ENCODE measurements around the gene AREG. TPM values are rescaled to one million over a fixed set of nuclear protein-coding genes. Genes with fewer than 3 reads are reported as not detected.

Gene AREG
- total and polyA plus RNA-seq, 2 of the 4 experiments (the other 2 are of a cell fraction), result 0.17 to 0.18 TPM

DNA sequence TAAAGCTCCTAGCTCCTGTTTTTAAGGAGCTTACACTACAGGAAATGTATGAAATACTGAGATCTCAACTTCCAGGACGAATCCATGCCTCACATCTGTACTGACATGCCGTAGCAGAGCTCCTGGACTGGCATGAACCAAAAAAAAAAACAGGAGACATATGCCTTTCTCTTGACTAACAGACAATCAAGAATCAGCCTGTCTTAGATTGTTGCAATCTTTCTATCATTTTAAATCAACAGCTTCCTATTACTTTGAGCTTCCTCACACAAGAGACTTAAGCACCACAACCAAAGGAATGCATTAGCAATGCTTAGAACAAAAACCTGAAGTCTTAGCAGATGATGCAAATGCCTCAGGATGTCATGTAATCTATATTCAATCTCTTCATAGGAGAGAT lies 34.7 kb upstream of the AREG start:
- no CpG with 5 or more reads among the region's 2 CpGs for WGBS, 2 experiments (ENCODE audit: extremely low coverage in 2 of 2, insufficient read length in 1 of 2)
- H3K27ac ChIP-seq (ENCODE audit: insufficient read depth, low read length), result no peak overlapping the region
- H3K36me3 ChIP-seq (ENCODE audit: control insufficient read depth, insufficient read depth, low read length), result no peaks in the 10 kb centered on the region
- H2AK5ac ChIP-seq (ENCODE audit: low read depth, low read length), result no peak overlapping the region
- ATAC-seq (ENCODE audit: low read depth), result no peak
- H2BK120ac ChIP-seq (ENCODE audit: low read depth, low read length), result peak overlapping the region; percentile 10
- H3K14ac ChIP-seq (replicated peaks; ENCODE audit: low read depth, low read length), result no peak overlapping the region
- H3K9me1 ChIP-seq (ENCODE audit: insufficient read depth, low read length), result no peaks in the 10 kb centered on the region
- H4K20me1 ChIP-seq (ENCODE audit: insufficient read depth, low read length), result no peaks in the 10 kb centered on the region
- 0 out of 3 replicates have a peak overlapping the region, but pooled peaks have one; percentile 29 for H2BK15ac ChIP-seq (ENCODE audit: low read depth, low read length)
- no peak overlapping the region for H4K91ac ChIP-seq (ENCODE audit: insufficient read depth, low read depth, low read length)
- TF ChIP-seq CEBPB (IDR thresholded peaks at IDR 0.05; ENCODE audit: low read depth, low read length), result 0 out of 2 replicates have a peak, but pooled peaks have one; percentile 5
- TF ChIP-seq RFX5 (IDR thresholded peaks at IDR 0.05; ENCODE audit: low read depth, low read length), result no peak
- no peak overlapping the region for H3K9ac ChIP-seq (ENCODE audit: low read depth, low read length)
- H3K18ac ChIP-seq (ENCODE audit: low read depth, low read length), result peak overlapping the region; percentile 45; the same call in 1 of the 2 replicates
- in situ Hi-C loops (cut with MboI; ENCODE audit: low sequenced_read_pairs) (no loop called here), dilution Hi-C loops (cut with HindIII; ENCODE audit: low sequenced_read_pairs, unreplicated experiment) (no loop called here), intact Hi-C loops (cut with micrococcal nuclease) (loop anchor here (5.0 kb wide), 1 partner anchor 703 kb away; no protein-coding TSS in a partner anchor)
- no peak overlapping the region for H3K4me3 ChIP-seq (ENCODE audit: insufficient read depth, low read depth, low read length)
- H2BK5ac ChIP-seq (ENCODE audit: low read depth, low read length, poor library complexity, severe bottlenecking), result no peak overlapping the region
- H3K23ac ChIP-seq (ENCODE audit: low read depth, low read length), result no peak overlapping the region
- no peaks in the 10 kb centered on the region for H3K9me3 ChIP-seq (ENCODE audit: control insufficient read depth, insufficient read depth, low read length)
- H3K56ac ChIP-seq (ENCODE audit: extremely low read depth, insufficient read depth, low read length), result no peak overlapping the region
- no TSS peak for BruUV-seq (replicated peaks)
- peak overlapping the region; percentile 27; the same call in 1 of the 2 replicates for H2BK20ac ChIP-seq (ENCODE audit: low read depth, low read length)
- no peak overlapping the region; the same call in 1 of the 2 replicates for H3K4ac ChIP-seq (ENCODE audit: low read depth, low read length)
- POLR2A ChIA-PET (ENCODE audit: unreplicated experiment), result no interaction called here
- CTCF ChIA-PET, result interaction anchor here (0.5 to 1.3 kb wide), 2 partner anchors 33 to 139 kb away, joined by 3 to 6 read pairs; no protein-coding TSS in a partner anchor
- no peak overlapping the region for H4K8ac ChIP-seq (ENCODE audit: low read depth in 2 of 2, low read length in 2 of 2)
- no peak overlapping the region for H2AFZ ChIP-seq (replicated peaks; ENCODE audit: low read length, poor library complexity)
- no peaks in the 10 kb centered on the region for H3K79me1 ChIP-seq (ENCODE audit: low read depth in 1 of 2, low read length in 2 of 2)
- no peaks in the 10 kb centered on the region for H3K4me1 ChIP-seq (ENCODE audit: control insufficient read depth, insufficient read depth, low read length)
- H4K5ac ChIP-seq (ENCODE audit: low read depth, low read length), result no peak overlapping the region; the same call in 1 of the 2 replicates
- H3K27me3 ChIP-seq (ENCODE audit: control insufficient read depth, insufficient read depth, low read length), result no peaks in the 10 kb centered on the region
- H3K4me2 ChIP-seq (ENCODE audit: low read depth, low read length), result no peak overlapping the region; the same call in 1 of the 2 replicates
- H2AK9ac ChIP-seq (replicated peaks; ENCODE audit: low read depth, low read length, poor library complexity), result no peak overlapping the region
- DNase-seq, result peak; percentile 51

All from IMR-90 (cell line).